NCI-H146 treated with DMSO at 0.1 percent for 48 hours (cell line): ENCODE results near the gene MEMO1.
"Not testable (repeated sequence)": the region's sequence is repeated elsewhere in the genome, so short reads cannot be mapped to it uniquely, and the experiment has no call there.

ENCODE experiments used
- DNase-seq: peaks from one replicate; lab custom pipeline; 2025; ENCODE audit not compliant: unreplicated experiment; lab: John Stamatoyannopoulos, UW

MEMO1 gene

GRCh38 chr2:31998731-31999383, 12.0 kb downstream of the MEMO1 start:
- no peak for DNase-seq

GRCh38 chr2:31997653-31998052, 13.2 kb downstream of the MEMO1 start:
- no peak for DNase-seq

- no peak for DNase-seq
Observed at GRCh38 chr2:31996571-31997150, 14.1 kb downstream of the MEMO1 start.

GRCh38 chr2:31992934-31993333, 17.9 kb downstream of the MEMO1 start:
- no peak for DNase-seq

GRCh38 chr2:31992025-31992579, 18.7 kb downstream of the MEMO1 start:
- no peak for DNase-seq

GRCh38 chr2:31989946-31990345, 20.9 kb downstream of the MEMO1 start:
- DNase-seq = no peak

GRCh38 chr2:31987454-31988220, 23.2 kb downstream of the MEMO1 start:
- no peak for DNase-seq

- no peak for DNase-seq
Observed at GRCh38 chr2:31986906-31987305, 23.9 kb downstream of the MEMO1 start.

- no peak for DNase-seq
Observed at GRCh38 chr2:31983762-31984467, 26.9 kb downstream of the MEMO1 start.

GRCh38 chr2:31980674-31981356, 30.0 kb downstream of the MEMO1 start:
- no peak for DNase-seq

- no peak for DNase-seq
Observed at GRCh38 chr2:31979956-31980355, 30.9 kb downstream of the MEMO1 start.

- DNase-seq = no peak
Observed at GRCh38 chr2:31979018-31979417, 31.8 kb downstream of the MEMO1 start.

- DNase-seq = no peak
Observed at GRCh38 chr2:31978436-31978835, 32.4 kb downstream of the MEMO1 start.

GRCh38 chr2:31973665-31974064, 37.1 kb downstream of the MEMO1 start:
- DNase-seq = no peak

GRCh38 chr2:31972059-31972458, 38.7 kb downstream of the MEMO1 start:
- DNase-seq = no peak

- DNase-seq = no peak
Observed at GRCh38 chr2:31969178-31969577, 41.6 kb downstream of the MEMO1 start.

GRCh38 chr2:31967790-31968189, 43.0 kb downstream of the MEMO1 start:
- DNase-seq = no peak

GRCh38 chr2:31966402-31966801, 44.4 kb downstream of the MEMO1 start:
- not testable (repeated sequence) for DNase-seq

GRCh38 chr2:31965094-31965493, 45.7 kb downstream of the MEMO1 start:
- DNase-seq = no peak

- DNase-seq = no peak
Observed at GRCh38 chr2:31962757-31963361, 47.9 kb downstream of the MEMO1 start.
